NOMO-1 treated with dmso at 0.1 percent for 144 hours (cell line): ENCODE data around the gene RFESD.
A peak's percentile ranks its signal among the peaks of the same experiment; 100 is the strongest.
"Not testable (repeated sequence)": the region's sequence is repeated elsewhere in the genome, so short reads cannot be mapped to it uniquely, and the experiment has no call there.

Source experiments
- DNase-seq: peaks from one replicate; lab custom pipeline; 2025; ENCODE audit not compliant: unreplicated experiment; lab: John Stamatoyannopoulos, UW

The RFESD gene

GRCh38 chr5:95627971-95628810, 18.4 kb upstream of the RFESD start:
- DNase-seq = no peak

GRCh38 chr5:95628933-95629332, 17.6 kb upstream of the RFESD start:
- no peak for DNase-seq

DNA sequence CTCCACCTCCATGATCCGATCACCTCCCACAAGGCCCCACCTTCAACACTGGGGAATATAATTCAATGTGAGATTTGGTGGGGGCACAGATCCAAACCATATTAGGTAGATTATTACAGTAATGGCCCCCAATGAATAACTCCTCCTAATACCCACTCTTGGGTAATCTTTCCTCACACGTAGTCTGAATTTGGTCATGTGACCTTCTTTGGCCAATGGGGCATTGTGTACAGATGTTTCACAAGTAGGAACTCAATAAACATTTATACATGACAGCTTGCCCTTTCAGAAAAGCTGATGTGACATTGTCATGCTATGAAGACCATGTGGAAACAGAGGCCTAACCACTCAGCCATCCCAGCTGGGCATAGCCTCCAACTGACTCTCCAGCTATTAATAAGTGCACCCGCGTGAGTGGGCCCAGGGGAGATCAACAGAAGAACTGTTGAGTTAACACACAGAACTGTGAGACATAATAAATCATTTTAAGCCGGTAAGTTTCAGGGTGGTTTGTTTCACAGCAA, 16.1 kb upstream of the RFESD start:
- no peak for DNase-seq

DNA sequence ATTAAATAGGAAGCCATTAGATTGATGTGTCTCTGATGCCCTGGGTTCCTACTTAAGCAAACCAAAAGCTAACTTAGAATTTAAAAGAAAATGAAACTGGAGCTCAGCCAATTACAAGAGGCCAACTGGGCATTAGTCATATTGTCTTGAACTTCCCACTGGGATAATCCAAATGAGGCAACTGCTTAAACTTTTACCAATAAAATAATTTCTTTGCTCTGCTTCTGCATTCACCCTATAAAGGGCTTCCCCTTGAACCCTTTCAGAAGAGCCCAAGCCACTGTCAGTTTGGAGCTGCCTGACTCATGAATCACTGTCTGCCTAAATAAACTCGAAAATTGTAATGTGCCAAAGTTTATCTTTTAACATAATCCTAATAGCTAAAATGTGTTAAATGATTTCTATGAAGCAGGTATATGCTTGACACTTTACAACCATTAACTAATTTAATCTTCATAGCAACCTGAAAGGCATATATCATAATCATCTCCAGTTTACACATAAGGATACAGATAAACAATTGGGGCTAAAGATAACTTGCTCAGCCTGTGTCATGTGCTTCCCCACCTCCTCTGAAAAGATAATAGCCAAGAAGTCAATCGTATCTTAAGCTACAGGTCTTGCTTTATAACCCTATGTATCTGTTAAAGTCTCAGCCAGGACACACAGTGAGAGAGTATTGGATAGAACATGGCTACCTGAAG, 15.2 kb upstream of the RFESD start:
- DNase-seq = no peak

GRCh38 chr5:95631991-95632675, 14.4 kb upstream of the RFESD start:
- DNase-seq = no peak

GRCh38 chr5:95632942-95633341, 13.6 kb upstream of the RFESD start:
- not testable (repeated sequence) for DNase-seq

GRCh38 chr5:95633671-95634070, 12.9 kb upstream of the RFESD start:
- no peak for DNase-seq

GRCh38 chr5:95634081-95634480, 12.5 kb upstream of the RFESD start:
- no peak for DNase-seq

- DNase-seq = no peak
Observed at GRCh38 chr5:95638632-95639031, 7.9 kb upstream of the RFESD start.

DNA sequence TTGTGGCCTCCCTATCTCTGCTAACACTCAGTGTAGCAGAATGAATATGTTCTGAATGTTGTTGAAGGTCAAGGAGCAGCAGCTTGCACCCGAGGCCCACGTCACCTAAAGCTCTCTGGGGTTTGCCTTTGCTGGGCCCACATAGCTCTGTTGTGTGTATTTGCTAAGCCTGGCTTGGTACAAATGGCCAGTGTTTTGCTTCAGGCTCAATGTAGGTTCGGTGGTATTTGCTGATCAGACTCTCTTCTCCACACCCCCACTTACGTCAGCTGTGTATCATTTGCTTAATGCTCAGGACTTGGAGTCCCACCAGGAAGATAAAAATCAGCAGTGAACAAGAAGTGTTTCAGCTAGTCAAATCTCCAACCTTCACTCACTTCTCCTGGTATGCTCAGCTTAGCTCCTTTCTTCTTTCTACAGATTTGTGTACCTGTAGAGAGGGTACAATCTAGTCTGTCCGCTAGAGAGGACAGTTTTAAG, 4.8 kb upstream of the RFESD start:
- no peak for DNase-seq

- no peak for DNase-seq
Observed at GRCh38 chr5:95643152-95643551, 3.4 kb upstream of the RFESD start.

GRCh38 chr5:95644351-95645042, 2.1 kb upstream of the RFESD start:
- peak; percentile 24 for DNase-seq

DNA sequence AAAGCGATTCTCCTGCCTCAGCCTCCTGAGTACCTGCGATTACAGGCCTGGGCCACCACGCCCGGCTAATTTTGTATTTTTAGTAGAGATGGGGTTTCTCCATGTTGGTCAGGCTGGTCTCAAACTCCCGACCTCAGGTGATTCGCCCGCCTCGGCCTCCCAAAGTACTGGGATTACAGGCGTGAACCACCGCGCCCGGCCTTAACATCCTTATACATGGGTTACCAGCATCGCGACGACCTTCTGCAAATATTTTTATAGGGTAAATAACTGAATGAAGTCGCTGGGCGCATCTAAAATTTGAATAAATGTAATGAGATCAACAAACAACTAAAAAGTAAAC, 380 bp upstream of the RFESD start:
- DNase-seq = not testable (repeated sequence)

GRCh38 chr5:95647886-95648860, 1.6 kb downstream of the RFESD start:
- DNase-seq = peak; percentile 7

- DNase-seq = no peak
Observed at GRCh38 chr5:95649274-95649673, 2.7 kb downstream of the RFESD start.

GRCh38 chr5:95649842-95650620, 3.5 kb downstream of the RFESD start:
- no peak for DNase-seq

- DNase-seq = no peak
Observed at GRCh38 chr5:95652849-95653248, 6.3 kb downstream of the RFESD start.

DNA sequence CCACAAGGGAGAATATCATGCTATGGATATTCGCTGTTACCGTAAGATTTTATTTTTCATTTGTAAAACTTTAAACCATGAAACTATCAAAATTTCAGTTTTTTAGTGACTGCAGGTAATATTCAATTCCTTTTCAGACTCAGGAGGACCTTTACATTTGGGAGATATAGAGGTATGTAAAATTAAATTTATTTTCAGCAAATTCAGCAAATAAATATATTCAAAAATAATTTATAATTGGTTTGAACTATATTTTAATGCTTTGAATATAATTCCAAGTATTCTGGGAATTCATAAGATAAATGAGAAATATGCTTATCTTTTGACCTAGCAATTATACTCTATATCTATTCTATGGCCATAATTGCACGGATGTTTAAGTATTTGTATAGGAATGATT, 7.6 kb downstream of the RFESD start:
- no peak for DNase-seq

GRCh38 chr5:95655575-95655974, 9.0 kb downstream of the RFESD start:
- DNase-seq = no peak
